ENCODE results near the gene INPP5D.

DNA sequence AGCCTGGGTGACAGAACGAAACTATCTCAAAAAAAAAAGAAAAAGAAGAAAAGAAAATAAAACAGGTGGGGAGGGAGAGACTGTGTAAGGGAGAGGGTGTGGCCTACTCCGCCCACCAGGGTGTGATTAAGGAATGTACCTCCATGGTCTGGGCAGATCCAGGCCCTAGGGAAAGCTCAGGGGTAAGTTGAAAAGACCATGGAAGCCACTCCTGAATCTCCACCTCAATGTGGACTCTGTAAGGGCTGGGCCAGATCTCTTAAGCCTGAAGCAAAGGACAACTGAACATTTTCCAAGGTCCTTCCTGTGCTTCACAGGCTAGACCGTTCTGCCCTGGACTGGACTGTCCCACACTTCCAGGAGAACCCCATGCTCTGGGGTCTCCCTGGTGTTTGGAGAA is 181.7 kb downstream of the INPP5D start:
- TF ChIP-seq, protein P1, sequence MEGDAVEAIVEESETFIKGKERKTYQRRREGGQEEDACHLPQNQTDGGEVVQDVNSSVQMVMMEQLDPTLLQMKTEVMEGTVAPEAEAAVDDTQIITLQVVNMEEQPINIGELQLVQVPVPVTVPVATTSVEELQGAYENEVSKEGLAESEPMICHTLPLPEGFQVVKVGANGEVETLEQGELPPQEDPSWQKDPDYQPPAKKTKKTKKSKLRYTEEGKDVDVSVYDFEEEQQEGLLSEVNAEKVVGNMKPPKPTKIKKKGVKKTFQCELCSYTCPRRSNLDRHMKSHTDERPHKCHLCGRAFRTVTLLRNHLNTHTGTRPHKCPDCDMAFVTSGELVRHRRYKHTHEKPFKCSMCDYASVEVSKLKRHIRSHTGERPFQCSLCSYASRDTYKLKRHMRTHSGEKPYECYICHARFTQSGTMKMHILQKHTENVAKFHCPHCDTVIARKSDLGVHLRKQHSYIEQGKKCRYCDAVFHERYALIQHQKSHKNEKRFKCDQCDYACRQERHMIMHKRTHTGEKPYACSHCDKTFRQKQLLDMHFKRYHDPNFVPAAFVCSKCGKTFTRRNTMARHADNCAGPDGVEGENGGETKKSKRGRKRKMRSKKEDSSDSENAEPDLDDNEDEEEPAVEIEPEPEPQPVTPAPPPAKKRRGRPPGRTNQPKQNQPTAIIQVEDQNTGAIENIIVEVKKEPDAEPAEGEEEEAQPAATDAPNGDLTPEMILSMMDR (IDR thresholded peaks at IDR 0.05; ENCODE audit: insufficient read depth, low read depth, low read length), result no peak
- TF ChIP-seq EZH2 (IDR thresholded peaks at IDR 0.05; ENCODE audit: insufficient read depth, low read length), result no peak
